Measurements from ENCODE around the gene DDX20. TPM values are rescaled to one million over a fixed set of nuclear protein-coding genes. Genes with fewer than 3 reads are reported as not detected.
"Not testable (repeated sequence)": the region's sequence is repeated elsewhere in the genome, so short reads cannot be mapped to it uniquely, and the experiment has no call there.

DDX20 gene
- total RNA-seq, 1 donor from 2014 or later: 31.6 TPM

DNA sequence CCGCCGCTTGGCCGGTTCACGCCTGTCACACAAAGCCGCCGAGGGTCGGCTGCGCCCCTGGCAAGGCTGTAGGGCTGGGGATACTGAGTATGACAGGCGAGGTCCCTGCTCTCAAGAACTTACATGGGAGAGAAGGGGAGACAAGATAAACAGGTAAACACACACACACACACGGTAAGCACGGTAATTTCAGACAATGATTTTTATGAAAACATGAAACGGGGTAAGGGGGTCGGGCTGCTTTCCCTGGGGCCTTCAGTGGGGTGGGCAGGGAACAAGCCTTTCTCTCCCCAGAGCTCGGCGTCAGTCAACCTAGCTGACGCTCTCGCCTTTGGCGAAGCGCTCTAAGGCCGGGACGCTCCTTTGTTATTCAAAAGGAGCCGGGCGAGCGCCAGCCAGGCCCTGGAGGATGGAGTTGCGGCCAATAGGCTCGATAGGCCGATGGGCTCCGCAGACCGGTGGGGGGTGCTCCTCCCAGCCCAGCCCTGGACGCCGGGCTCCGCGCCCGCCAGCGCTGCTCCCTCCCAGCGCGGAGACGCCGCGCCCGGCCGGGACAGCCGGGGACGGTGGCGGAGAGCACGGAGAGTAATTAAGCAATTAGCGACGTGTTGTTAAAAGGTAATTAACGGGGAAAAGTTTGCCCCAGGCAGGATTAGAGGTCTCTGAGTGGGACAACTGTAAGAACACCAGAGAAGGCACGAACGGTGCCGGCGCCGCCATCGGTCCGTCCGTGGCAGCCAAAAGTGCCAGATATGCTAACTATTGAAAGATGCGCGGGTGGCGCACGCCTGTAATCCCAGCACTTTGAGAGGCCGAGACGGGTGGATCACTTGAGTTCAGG is 15.6 kb upstream of the DDX20 start:
- TF ChIP-seq, protein P1, sequence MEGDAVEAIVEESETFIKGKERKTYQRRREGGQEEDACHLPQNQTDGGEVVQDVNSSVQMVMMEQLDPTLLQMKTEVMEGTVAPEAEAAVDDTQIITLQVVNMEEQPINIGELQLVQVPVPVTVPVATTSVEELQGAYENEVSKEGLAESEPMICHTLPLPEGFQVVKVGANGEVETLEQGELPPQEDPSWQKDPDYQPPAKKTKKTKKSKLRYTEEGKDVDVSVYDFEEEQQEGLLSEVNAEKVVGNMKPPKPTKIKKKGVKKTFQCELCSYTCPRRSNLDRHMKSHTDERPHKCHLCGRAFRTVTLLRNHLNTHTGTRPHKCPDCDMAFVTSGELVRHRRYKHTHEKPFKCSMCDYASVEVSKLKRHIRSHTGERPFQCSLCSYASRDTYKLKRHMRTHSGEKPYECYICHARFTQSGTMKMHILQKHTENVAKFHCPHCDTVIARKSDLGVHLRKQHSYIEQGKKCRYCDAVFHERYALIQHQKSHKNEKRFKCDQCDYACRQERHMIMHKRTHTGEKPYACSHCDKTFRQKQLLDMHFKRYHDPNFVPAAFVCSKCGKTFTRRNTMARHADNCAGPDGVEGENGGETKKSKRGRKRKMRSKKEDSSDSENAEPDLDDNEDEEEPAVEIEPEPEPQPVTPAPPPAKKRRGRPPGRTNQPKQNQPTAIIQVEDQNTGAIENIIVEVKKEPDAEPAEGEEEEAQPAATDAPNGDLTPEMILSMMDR (conservative IDR thresholded peaks at IDR 0.05; ENCODE audit: low read depth, low read length): no peak
- H3K4me3 ChIP-seq (ENCODE audit: low read depth, low read length): peak overlapping the region; percentile 62
- no peak for DNase-seq (ENCODE audit: low read depth)

DNA sequence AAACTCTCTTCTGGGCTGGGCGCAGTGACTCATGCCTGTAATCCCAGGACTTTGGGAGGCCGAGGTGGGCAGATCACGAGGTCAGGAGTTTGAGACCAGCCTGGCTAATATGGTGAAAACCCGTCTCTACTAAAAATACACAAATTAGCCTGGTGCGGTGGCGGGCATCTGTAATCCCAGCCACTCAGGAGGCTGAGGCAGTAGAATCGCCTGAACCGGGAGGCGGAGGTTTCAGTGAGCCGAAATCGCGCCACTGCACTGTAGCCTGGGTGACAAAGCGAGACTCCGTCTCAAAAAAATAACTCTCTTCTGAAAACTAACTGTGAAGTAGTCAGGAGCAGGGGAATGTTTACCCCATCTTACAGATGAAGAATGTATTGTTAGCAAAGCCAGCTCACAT is 13.4 kb upstream of the DDX20 start:
- DNase-seq (ENCODE audit: low read depth); H3K4me3 ChIP-seq (ENCODE audit: low read depth, low read length): not testable (repeated sequence)

DNA sequence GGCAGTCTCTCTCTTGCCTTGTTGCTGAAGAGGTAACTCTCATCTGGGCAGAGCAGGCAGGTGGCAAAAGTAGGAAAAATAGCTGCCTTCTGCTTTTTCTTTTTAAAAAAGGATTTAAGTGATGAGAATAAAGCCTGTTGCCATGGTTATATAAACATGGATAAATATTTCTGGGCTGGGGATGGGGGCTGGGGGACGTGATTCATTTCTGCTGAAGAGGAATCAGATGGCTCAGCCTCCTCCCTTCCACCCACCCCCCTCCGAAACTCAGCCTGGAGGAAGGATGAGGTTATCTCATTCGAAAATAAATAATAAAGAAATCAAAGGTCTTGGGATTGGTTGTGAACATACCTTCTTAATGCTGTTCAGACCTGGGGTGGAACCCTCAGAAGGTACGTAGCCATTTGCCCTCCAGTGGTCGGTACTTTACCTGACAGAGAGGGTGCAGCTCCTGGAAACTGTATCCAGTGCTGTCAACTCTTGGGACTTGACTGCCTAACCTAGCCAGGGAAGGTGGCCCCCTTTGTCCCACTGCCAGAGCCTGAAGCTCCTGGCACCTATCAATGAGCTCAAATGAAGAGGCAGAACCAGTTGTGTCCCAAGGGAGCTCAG is 12.7 kb upstream of the DDX20 start:
- no peak overlapping the region for H3K4me3 ChIP-seq (ENCODE audit: low read depth, low read length)
- DNase-seq (ENCODE audit: low read depth): no peak
- TF ChIP-seq, protein P1 (conservative IDR thresholded peaks at IDR 0.05; ENCODE audit: low read depth, low read length): no peak

DNA sequence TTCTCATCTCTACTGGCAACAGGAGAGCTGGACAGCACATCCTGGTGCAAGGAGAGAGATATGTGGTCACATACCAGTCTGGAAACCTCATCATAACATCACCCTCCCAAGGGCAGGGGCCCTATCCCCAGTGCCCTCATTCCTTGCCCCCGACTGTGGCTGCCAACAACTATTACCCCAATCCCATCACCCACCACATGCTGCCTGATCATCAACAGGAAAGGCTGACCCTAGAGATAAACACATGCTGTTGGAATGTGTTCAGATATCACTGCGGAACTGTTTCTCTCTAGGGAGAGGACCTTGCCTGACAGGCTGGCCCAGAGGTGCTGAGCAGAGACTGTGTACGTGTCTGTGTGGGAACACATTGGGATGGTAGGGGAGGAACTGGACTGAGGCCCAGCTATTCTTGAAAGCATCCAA is 12.0 kb upstream of the DDX20 start:
- DNase-seq (ENCODE audit: low read depth): no peak
- TF ChIP-seq, protein P1 (conservative IDR thresholded peaks at IDR 0.05; ENCODE audit: low read depth, low read length): no peak
- no peak overlapping the region for H3K4me3 ChIP-seq (ENCODE audit: low read depth, low read length)

DNA sequence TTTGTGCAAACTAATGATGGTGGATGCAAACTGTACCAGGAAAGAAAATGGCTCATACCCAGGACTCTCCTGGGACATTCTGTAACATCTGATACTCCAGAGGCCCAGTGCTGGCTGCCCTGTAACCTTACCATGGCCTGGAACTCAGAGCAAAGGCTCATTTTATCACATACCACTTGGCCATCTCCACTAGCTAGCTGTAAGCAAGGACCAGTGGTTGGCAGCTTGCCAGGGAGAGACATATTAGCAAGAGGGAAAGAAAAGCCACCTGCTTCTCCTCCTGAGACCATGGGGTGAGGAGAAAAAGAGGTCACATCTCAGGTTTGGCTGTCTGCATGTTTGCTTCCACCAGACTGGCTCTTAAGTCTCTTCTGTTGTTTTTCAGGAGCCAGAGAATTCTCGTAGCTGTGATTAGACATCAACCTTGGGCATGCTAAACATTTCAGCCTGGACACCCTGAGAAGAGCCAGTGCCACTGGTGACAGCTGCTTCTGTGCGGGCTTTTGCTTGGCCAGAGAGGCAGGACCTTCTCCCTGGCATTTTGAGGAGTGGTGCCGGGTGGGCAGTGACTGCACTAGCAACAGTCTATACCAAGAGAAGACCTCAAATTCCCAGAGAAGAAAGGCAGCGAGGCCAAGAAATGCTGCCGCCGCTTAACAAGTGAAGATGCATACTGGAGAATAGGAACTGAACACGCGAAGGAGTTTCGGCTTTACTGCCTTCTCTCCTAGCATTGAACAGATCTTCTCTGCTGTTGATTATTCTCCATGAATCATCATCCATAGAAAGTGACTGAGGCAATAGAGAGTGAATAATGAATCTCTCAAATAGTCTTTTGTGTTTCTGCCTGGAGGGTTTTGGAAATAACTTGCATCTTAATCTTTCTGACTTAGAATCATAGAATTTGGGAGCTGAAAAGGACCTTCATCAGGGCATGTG is 9.8 kb upstream of the DDX20 start:
- no peak for DNase-seq (ENCODE audit: low read depth)
- H3K4me3 ChIP-seq (ENCODE audit: low read depth, low read length): no peak overlapping the region
- TF ChIP-seq, protein P1 (conservative IDR thresholded peaks at IDR 0.05; ENCODE audit: low read depth, low read length): no peak

DNA sequence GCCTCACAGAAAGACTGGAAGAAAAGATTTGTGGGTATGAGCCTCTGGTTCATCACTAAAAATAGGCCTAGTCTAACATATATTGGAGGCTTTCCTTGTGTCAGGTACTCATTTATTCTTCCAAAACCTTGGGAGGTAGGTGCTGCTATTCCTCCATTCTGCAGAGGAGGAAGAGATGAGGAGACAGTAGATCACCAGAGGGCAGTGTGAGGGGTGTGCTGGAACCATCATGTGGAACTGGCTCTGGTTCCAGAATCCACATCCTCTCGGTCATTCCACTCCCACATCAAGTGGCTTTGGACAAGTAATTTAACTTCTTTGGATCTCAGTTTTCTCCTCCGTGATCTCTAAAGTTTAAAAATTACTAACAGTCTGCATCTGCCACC is 9.1 kb upstream of the DDX20 start:
- no peak overlapping the region for H3K4me3 ChIP-seq (ENCODE audit: low read depth, low read length)
- TF ChIP-seq, protein P1 (conservative IDR thresholded peaks at IDR 0.05; ENCODE audit: low read depth, low read length): no peak
- no peak for DNase-seq (ENCODE audit: low read depth)

DNA sequence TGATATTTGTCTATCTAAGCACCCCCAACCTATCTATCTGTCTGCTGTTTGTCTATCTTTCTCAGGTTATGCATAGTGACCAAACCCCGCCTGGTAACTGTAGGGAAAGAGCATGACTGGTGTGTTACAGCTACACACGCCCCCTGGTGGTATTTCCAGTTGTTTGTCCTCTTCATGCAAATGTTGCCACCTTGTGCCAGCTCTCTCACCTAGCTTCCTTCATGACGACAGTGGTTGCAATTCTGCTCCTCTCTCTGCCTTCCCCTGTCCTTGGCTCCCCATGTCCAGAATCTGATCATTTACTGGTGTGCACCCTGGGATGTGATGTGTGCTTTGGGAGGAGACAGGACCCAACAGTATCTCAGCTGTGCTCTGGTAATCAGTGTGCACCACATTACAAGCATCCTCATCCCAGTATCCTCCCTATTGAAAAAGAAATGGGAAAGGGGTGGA is 8.4 kb upstream of the DDX20 start:
- no peak overlapping the region for H3K4me3 ChIP-seq (ENCODE audit: low read depth, low read length)
- TF ChIP-seq, protein P1 (conservative IDR thresholded peaks at IDR 0.05; ENCODE audit: low read depth, low read length): peak; percentile 82
- no peak for DNase-seq (ENCODE audit: low read depth)
